Common myeloid progenitor, CD34-positive (primary cell): ENCODE measurements around the gene GRIK4.
A peak's percentile ranks its signal among the peaks of the same experiment; 100 is the strongest.

Experiments used
- CTCF ChIA-PET: fragments of 350-600 bp; sonication (Branson Sonifier 250); formaldehyde crosslinking; loops from one replicate; lab custom pipeline; 2021; ENCODE audit warnings: antibody characterized with exemption; lab: Charles Lee
- POLR2A ChIA-PET: fragments of 350-600 bp; sonication (Branson Sonifier 250); formaldehyde crosslinking; loops from one replicate; lab custom pipeline; 2021; ENCODE audit warnings: antibody characterized with exemption; lab: Charles Lee
- DNase-seq, 3 donors: peaks; one replicate each; pipeline versions ENCODE4 v3.0.0 to v3.0.0-alpha.2; 2013
- H3K27ac ChIP-seq, 2 experiments: 1 replicate in 1 of 2; 2 replicates in 1 of 2; pipeline ENCODE4 v1.7.0; 2013; ENCODE audit warnings: inconsistent platforms in 2 of 2, low read length in 2 of 2, mild to moderate bottlenecking in 2 of 2, low read depth in 1 of 2, moderate library complexity in 1 of 2; ENCODE audit not compliant: severe bottlenecking in 2 of 2, insufficient read depth in 1 of 2, poor library complexity in 1 of 2
- H3K27me3 ChIP-seq, 5 experiments: replicated peaks in 2 of 5; 1 replicate in 3 of 5; 2 replicates in 2 of 5; pipeline versions ENCODE4 v1.6.1 to v1.7.0; 2013; ENCODE audit warnings: low read length in 4 of 5, mild to moderate bottlenecking in 2 of 5, moderate library complexity in 2 of 5, inconsistent platforms in 1 of 5; ENCODE audit not compliant: insufficient read depth in 5 of 5, control insufficient read depth in 4 of 5
- H3K36me3 ChIP-seq, 4 experiments: 1 replicate in 2 of 4; 2 replicates in 2 of 4; pipeline versions ENCODE4 v1.6.1 to v1.7.0; 2013; ENCODE audit warnings: low read length in 3 of 4, control low read depth in 1 of 4, mild to moderate bottlenecking in 1 of 4; ENCODE audit not compliant: control insufficient read depth in 4 of 4, insufficient read depth in 4 of 4
- H3K4me1 ChIP-seq, 4 experiments: 1 replicate in 3 of 4; 2 replicates in 1 of 4; pipeline versions ENCODE4 v1.6.1 to v1.7.1; 2013; ENCODE audit warnings: low read length in 3 of 4, mild to moderate bottlenecking in 3 of 4, control low read depth in 1 of 4, inconsistent platforms in 1 of 4, moderate library complexity in 1 of 4; ENCODE audit not compliant: control insufficient read depth in 4 of 4, insufficient read depth in 4 of 4; ENCODE audit errors: control extremely low read depth in 1 of 4
- H3K4me3 ChIP-seq, 7 experiments: 1 replicate in 4 of 7; 2 replicates in 3 of 7; pipeline versions ENCODE4 v1.5.1 to v1.7.0; 2013; ENCODE audit warnings: mild to moderate bottlenecking in 7 of 7, low read length in 6 of 7, moderate library complexity in 6 of 7, inconsistent platforms in 2 of 7, low read depth in 2 of 7, control low read depth in 1 of 7; ENCODE audit not compliant: insufficient read depth in 4 of 7, control insufficient read depth in 1 of 7; ENCODE audit errors: extremely low read depth in 1 of 7
- H3K9me3 ChIP-seq, 5 experiments: 1 replicate in 4 of 5; 2 replicates in 1 of 5; pipeline versions ENCODE4 v1.6.1 to v1.7.1; 2013; ENCODE audit warnings: low read length in 4 of 5, mild to moderate bottlenecking in 2 of 5, inconsistent platforms in 1 of 5, low read depth in 1 of 5, moderate library complexity in 1 of 5; ENCODE audit not compliant: control insufficient read depth in 4 of 5, insufficient read depth in 2 of 5; ENCODE audit errors: control extremely low read depth in 1 of 5
- WGBS: methylation state at CpG from one replicate; pipeline ENCODE4 v1.1.5; 2013; ENCODE audit not compliant: insufficient coverage; 5-methylcytosine and 5-hydroxymethylcytosine counted together

GRIK4 gene

GRCh38 chr11:120539667-120540369 is 28.3 kb downstream of the GRIK4 start:
- H3K27me3 ChIP-seq = no peaks in the 10 kb centered on the region
- no peak overlapping the region for H3K4me3 ChIP-seq
- no peak for DNase-seq
- no peaks in the 10 kb centered on the region for H3K36me3 ChIP-seq
- ChIA-PET POLR2A (no interaction called here), CTCF (no interaction called here)
- WGBS = 97% methylated on average over 7 of the region's 9 CpGs
- H3K27ac ChIP-seq = no peak overlapping the region
- H3K4me1 ChIP-seq = no peaks in the 10 kb centered on the region
- peaks cover 0 to 5% (median 0%) of the 10 kb centered on the region in 5 experiments for H3K9me3 ChIP-seq

DNA sequence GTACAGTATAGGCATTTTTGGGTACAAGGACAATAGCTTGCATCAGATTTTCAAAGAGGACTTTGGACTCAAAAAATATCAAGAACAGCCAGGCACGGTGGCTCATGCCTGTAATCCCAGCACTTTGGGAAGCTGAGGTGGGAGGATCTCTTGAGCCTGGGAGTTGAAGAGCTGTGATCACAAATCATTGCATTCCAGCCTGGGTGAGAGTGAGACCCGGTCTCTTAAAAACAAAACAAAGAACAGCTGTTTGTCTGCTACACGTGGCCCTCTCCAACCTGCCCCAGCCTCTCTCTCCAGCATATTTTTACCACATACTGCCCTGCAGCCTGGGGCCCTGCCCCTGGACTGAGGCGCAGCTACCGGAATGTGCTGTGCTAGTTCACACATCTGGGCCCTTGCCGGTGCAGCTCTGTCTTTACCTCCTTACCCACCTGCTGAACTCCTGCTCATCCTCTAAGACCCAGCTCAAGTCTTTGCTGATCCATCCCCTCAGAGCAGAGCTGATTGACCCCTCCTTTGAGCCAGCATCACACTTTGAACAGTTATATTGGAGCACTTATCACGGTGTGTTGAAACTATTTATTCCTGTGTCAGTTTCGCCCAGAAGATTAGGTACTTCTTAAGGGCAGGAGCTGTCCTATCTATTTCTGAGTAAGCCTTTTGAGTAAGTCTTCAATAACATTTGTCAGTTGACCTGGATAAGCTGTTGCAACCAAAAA is 29.4 kb downstream of the GRIK4 start:
- H3K9me3 ChIP-seq = peaks cover 0 to 5% (median 0%) of the 10 kb centered on the region in 5 experiments
- DNase-seq = no peak
- H3K27me3 ChIP-seq = no peaks in the 10 kb centered on the region
- 77% methylated on average over 8 of the region's 8 CpGs for WGBS
- no peaks in the 10 kb centered on the region for H3K36me3 ChIP-seq
- no peak overlapping the region for H3K4me3 ChIP-seq
- POLR2A ChIA-PET = no interaction called here
- no peak overlapping the region for H3K27ac ChIP-seq
- H3K4me1 ChIP-seq = peaks cover 0 to 7% (median 6%) of the 10 kb centered on the region in 4 experiments
- CTCF ChIA-PET = no interaction called here

- Histone ChIP-seq H3K27me3 (no peaks in the 10 kb centered on the region), H3K9me3 (peaks cover 0 to 5% (median 0%) of the 10 kb centered on the region in 5 experiments), H3K27ac (no peak overlapping the region), H3K4me1 (peaks cover 0 to 16% (median 13%) of the 10 kb centered on the region in 4 experiments), H3K4me3 (no peak overlapping the region), H3K36me3 (no peaks in the 10 kb centered on the region)
- POLR2A ChIA-PET = no interaction called here
- CTCF ChIA-PET = interaction anchor here (1.1 kb wide), 1 partner anchor 9 kb away, joined by 3 read pairs; no protein-coding TSS in a partner anchor
- DNase-seq = no peak
- no CpG with 5 or more reads among the region's 6 CpGs for WGBS
Observed at GRCh38 chr11:120543521-120544215, 32.1 kb downstream of the GRIK4 start.

DNA sequence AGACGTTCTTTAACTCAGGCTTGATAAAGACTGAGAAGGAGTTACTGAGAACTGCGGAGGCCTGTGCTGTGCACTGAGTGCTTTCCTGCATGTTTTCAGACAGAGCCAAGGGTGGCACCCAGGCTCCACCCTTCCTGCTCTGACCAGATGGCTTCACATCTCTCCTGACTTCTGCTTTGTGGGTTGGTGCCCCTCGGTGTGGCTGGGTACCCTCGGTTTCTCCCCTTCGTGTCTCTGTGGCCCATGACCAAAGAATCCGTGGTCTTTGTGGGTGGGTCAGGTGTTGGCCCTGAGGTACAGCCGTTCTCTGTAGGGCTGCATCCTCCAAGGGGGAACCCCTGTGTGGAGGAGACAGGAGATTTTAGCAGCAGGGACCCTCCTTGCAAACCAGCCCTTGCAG is 34.3 kb downstream of the GRIK4 start:
- Histone ChIP-seq H3K27ac (no peak overlapping the region), H3K36me3 (no peaks in the 10 kb centered on the region), H3K4me3 (no peak overlapping the region), H3K27me3 (no peaks in the 10 kb centered on the region), H3K4me1 (peaks cover 0 to 18% (median 15%) of the 10 kb centered on the region in 4 experiments), H3K9me3 (peaks cover 0 to 5% (median 0%) of the 10 kb centered on the region in 5 experiments)
- DNase-seq = peak; percentile 21 to 90 (median 83)
- ChIA-PET POLR2A (no interaction called here), CTCF (no interaction called here)
- WGBS = 1% methylated on average over 7 of the region's 7 CpGs

- Histone ChIP-seq H3K4me1 (peaks cover 0 to 24% (median 15%) of the 10 kb centered on the region in 4 experiments), H3K9me3 (peaks cover 0 to 3% (median 0%) of the 10 kb centered on the region in 5 experiments), H3K4me3 (no peak overlapping the region), H3K36me3 (no peaks in the 10 kb centered on the region), H3K27ac (no peak overlapping the region), H3K27me3 (no peaks in the 10 kb centered on the region)
- POLR2A ChIA-PET = no interaction called here
- no peak for DNase-seq
- CTCF ChIA-PET = interaction anchor here (1.2 kb wide), 1 partner anchor 12 kb away, joined by 3 read pairs; no protein-coding TSS in a partner anchor
- WGBS = 96% methylated on average over 15 of the region's 17 CpGs
Observed at GRCh38 chr11:120546312-120547205, 35.0 kb downstream of the GRIK4 start.

- peaks cover 0 to 2% (median 0%) of the 10 kb centered on the region in 5 experiments for H3K9me3 ChIP-seq
- H3K4me3 ChIP-seq = no peak overlapping the region
- DNase-seq = no peak
- no peaks in the 10 kb centered on the region for H3K36me3 ChIP-seq
- whole genome bisulfite sequencing = 94% methylated on average over 3 of the region's 10 CpGs
- ChIA-PET POLR2A (no interaction called here), CTCF (interaction anchor here (1.2 kb wide), 1 partner anchor 13 kb away, joined by 3 read pairs; no protein-coding TSS in a partner anchor)
- H3K27ac ChIP-seq = no peak overlapping the region
- H3K27me3 ChIP-seq = no peaks in the 10 kb centered on the region
- peaks cover 0 to 30% (median 20%) of the 10 kb centered on the region in 4 experiments for H3K4me1 ChIP-seq
Observed at GRCh38 chr11:120547316-120547715, 35.8 kb downstream of the GRIK4 start.
